Measurements from ENCODE around the gene P2RX5.

The P2RX5 gene

DNA sequence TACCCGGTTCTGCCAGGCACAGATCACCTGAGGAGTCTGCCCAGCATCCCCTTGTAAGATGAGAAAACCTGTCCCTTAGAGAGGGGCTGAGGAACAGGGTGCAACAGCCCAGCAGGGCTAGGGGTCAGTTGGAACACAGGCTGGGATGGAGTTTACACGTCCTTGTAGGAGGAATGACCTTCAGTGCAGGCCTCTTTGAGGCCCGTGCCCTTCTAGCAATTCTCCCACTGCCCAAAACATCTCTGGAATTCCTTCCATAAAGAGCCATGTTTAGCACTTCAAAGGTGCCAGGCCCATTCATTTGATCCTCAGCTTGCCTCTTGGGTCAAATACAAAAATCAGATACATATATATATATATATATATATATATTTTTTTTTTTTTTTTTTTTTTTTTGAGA, 54.9 kb downstream of the P2RX5 start:
- in situ Hi-C loops (cut with MboI; ENCODE audit: low pct_unique_long_range_greater_than_20kb, low sequenced_read_pairs, unreplicated experiment): no loop called here
- no peak for DNase-seq (ENCODE audit: low spot score)
- TF ChIP-seq, protein P1, sequence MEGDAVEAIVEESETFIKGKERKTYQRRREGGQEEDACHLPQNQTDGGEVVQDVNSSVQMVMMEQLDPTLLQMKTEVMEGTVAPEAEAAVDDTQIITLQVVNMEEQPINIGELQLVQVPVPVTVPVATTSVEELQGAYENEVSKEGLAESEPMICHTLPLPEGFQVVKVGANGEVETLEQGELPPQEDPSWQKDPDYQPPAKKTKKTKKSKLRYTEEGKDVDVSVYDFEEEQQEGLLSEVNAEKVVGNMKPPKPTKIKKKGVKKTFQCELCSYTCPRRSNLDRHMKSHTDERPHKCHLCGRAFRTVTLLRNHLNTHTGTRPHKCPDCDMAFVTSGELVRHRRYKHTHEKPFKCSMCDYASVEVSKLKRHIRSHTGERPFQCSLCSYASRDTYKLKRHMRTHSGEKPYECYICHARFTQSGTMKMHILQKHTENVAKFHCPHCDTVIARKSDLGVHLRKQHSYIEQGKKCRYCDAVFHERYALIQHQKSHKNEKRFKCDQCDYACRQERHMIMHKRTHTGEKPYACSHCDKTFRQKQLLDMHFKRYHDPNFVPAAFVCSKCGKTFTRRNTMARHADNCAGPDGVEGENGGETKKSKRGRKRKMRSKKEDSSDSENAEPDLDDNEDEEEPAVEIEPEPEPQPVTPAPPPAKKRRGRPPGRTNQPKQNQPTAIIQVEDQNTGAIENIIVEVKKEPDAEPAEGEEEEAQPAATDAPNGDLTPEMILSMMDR (IDR thresholded peaks at IDR 0.05; ENCODE audit: extremely low read depth, insufficient read depth, missing control alignments): no peak

DNA sequence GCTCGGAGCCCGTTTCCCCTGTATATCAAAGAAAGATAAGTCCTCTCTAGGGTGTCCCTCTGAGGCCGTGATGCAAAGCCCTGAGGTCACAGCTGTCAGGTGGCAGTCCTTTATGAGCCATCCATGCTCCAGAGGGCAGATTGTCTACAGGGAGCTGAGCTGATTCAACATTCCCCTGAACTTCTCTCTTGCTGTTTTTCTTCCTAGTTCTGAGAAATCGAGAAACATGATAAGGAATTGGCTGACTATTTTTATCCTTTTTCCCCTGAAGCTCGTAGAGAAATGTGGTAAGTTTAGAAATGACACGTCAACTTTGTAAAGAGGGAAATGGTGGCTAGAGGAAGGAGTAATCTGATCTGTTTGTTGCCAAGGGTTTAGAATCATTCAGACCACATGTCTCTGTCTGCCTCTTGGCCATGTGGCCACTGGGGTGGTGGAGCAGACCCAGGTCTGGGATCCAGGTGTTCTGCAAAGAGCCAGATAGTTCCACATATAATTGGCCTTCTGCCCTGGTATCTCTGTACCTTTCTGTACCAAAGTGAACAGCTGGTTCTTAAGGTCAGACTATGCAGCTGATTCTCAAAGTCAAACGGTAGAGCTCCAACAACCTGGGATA, 55.9 kb downstream of the P2RX5 start:
- in situ Hi-C loops (cut with MboI; ENCODE audit: low pct_unique_long_range_greater_than_20kb, low sequenced_read_pairs, unreplicated experiment): no loop called here
- DNase-seq (ENCODE audit: low spot score): no peak
- TF ChIP-seq, protein P1 (IDR thresholded peaks at IDR 0.05; ENCODE audit: extremely low read depth, insufficient read depth, missing control alignments): no peak

DNA sequence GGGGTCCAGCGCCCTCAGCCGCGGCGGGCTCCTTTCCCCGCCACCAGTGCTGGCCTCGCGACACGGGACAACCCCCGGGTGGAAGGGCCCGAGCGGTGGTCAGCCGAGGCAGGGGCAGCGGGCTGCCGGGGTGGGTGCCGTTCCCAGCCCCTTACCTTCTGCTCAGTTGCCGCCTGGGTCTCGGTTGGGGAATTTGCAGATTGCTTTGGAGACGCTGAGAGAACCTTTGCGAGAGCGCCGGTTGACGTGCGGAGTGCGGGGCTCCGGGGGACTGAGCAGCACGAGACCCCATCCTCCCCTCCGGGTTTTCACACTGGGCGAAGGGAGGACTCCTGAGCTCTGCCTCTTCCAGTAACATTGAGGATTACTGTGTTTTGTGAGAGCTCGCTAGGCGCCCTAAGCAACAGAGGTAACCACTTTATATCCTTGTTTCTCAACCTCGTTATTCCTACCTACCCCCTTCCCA, 59.0 kb downstream of the P2RX5 start:
- DNase-seq (ENCODE audit: low spot score): peak; percentile 33
- TF ChIP-seq, protein P1 (IDR thresholded peaks at IDR 0.05; ENCODE audit: extremely low read depth, insufficient read depth, missing control alignments): no peak
- in situ Hi-C loops (cut with MboI; ENCODE audit: low pct_unique_long_range_greater_than_20kb, low sequenced_read_pairs, unreplicated experiment): no loop called here

DNA sequence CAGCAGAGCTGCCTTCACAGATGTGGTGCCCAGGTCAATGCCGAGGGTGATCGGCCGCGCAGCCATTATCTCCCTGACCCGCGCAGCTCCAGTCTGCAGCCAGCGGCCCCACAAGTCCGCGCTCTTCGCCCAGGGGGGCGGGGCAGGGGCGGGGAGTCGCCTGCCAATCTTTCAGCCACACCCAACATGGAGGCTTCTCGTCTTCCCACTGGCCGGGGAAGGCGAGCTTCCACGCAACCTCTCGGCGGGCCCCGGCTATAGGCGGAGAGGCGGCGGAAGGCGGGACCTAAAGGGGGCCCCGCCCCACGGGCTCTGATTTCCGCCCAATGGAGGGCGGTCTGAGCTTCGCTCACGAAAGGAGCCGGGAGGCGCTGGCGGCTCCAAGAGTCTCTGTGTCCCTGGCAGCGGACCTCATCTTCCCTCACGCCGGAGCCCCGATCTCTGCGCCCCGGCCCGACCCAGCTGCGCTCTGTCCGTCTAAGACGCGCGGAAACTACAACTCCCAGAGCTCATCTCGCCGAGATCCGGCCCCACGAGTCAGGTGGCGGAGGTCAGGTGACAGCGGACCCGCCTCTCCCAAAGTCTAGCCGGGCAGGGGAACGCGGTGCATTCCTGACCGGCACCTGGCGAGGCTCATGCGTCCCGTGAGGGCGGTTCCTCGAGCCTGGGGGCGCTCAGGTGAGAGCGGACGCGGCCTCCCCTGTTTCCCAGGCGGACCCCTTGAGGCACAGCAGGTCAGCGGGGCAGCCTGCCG, 59.6 kb downstream of the P2RX5 start, which contains the start of the genes CTNS and SHPK:
Gene CTNS, plus strand, starts transcription at position 607 of the 754 bp plus-strand sequence. CDS start 3,447 bp downstream, outside the sequence.
Gene SHPK, minus strand, starts transcription at position 97 of the 754 bp plus-strand sequence. Its CDS starts 31 bp downstream, at position 66.
- TF ChIP-seq, protein P1 (IDR thresholded peaks at IDR 0.05; ENCODE audit: extremely low read depth, insufficient read depth, missing control alignments): no peak
- peak; percentile 99 for DNase-seq (ENCODE audit: low spot score)
- in situ Hi-C loops (cut with MboI; ENCODE audit: low pct_unique_long_range_greater_than_20kb, low sequenced_read_pairs, unreplicated experiment): no loop called here

DNA sequence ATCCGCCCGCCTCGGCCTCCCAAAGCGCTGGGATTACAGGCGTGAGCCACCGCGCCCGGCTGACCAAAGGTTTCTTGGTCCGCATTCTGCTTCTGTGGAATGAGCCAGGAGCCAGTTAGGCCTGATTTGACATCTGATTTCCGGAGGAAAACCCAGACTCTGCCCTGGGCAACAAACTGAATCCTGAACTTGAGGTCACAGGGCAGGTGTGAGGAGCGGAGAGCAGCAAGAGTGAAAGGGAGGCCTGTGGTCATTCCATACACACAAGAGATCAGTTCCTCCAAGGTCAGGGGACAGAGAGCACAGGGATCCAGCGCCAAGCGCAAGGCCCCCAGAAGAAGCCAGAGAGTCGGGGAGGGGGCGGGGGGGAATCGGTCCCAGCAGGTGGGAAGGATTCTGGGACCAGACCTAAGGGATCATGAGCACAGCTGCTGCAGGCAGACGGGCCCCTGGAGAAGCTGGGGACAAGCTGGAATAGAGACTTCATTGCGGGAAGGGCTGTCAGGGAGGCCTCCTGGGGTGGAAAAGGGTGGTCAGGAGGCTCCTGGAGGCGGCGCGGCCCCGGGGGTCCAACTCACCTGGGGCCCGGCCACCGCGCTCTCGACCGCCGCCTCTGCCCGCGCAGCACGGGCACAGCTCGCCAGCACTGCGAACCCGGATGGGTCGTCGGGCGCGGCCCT, 60.3 kb downstream of the P2RX5 start:
- DNase-seq (ENCODE audit: low spot score): peak; percentile 36
- in situ Hi-C loops (cut with MboI; ENCODE audit: low pct_unique_long_range_greater_than_20kb, low sequenced_read_pairs, unreplicated experiment): no loop called here
- TF ChIP-seq, protein P1 (IDR thresholded peaks at IDR 0.05; ENCODE audit: extremely low read depth, insufficient read depth, missing control alignments): no peak

DNA sequence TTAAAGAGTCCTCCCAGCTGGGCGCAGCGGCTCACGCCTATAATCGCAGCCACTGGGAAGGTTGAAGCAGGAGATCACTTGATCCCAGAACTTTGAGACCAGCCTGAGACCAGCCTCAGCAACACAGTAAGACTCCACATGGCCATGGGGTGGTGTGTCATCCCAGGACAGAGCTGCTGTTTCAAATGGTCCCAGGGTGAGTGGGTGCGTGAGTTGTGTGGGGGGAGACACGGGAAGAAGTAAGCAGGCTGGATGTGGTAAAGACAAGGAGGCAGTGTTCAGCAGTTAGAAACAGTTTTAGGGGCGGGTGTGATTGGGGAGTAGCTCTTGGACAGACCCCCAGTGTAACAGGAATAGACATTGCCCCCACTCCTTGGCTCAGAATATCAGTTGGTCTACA, 63.7 kb downstream of the P2RX5 start:
- DNase-seq (ENCODE audit: low spot score): no peak
- in situ Hi-C loops (cut with MboI; ENCODE audit: low pct_unique_long_range_greater_than_20kb, low sequenced_read_pairs, unreplicated experiment): no loop called here
- TF ChIP-seq, protein P1 (IDR thresholded peaks at IDR 0.05; ENCODE audit: extremely low read depth, insufficient read depth, missing control alignments): no peak

All from GM13977 (cell line).